HCT116 (cell line): ENCODE results near the gene ACLY. TPM values are rescaled to one million over a fixed set of nuclear protein-coding genes. Genes with fewer than 3 reads are reported as not detected.

Experiments used
- ATAC-seq: fragments of 200-7000 bp; cut with Tn5 transposase; 2 replicates; pipeline ENCODE4 v1.9.1; 2020; ENCODE audit warnings: mild to moderate bottlenecking, moderate library complexity
- BruUV-seq: library from RNA; stranded (reverse); fragments of 400-500 nt; replicated peaks from 2 replicates; lab custom pipeline; 2021; lab: Mats Ljungman, UMichigan
- CTCF ChIA-PET: fragments of 300-600 bp; sonication (Branson Sonifier 250); formaldehyde crosslinking; loops from one replicate; lab custom pipeline; 2021; ENCODE audit warnings: antibody characterized with exemption; lab: Charles Lee
- POLR2A ChIA-PET: fragments of 300-600, 350-600 bp; sonication (Branson Sonifier 250); formaldehyde crosslinking; loops from one replicate; lab custom pipeline; 2021; ENCODE audit warnings: antibody characterized with exemption; lab: Charles Lee
- RAD21 ChIA-PET, 2 experiments: fragments of 300-600 bp; sonication (Branson Sonifier 250); formaldehyde crosslinking; loops; one replicate each; lab custom pipeline; 2023; ENCODE audit warnings: low total read pairs in 2 of 2; ENCODE audit not compliant: uncharacterized antibody in 2 of 2, unreplicated experiment in 2 of 2, low non-redundant PET in 1 of 2; lab: Charles Lee
- DNase-seq: peaks from one replicate; pipeline ENCODE4 v3.0.0-alpha.2; 2010; ENCODE audit warnings: low read depth, low spot score
- H2AFZ ChIP-seq: fragments of 200-600 bp; shearing (Covaris generic), sonication (generic); 2 replicates; pipeline ENCODE4 v1.6.1; 2017; ENCODE audit warnings: low read depth, mixed run types, mixed read lengths, antibody characterized with exemption, low read length; ENCODE audit not compliant: poor library complexity, severe bottlenecking
- H3K27ac ChIP-seq: 2 replicates; pipeline ENCODE4 v1.5.1; 2012; ENCODE audit warnings: low read depth, low read length
- H3K27me3 ChIP-seq: fragments of 200-600 bp; sonication (generic); 2 replicates; pipeline ENCODE4 v1.6.1; 2016; ENCODE audit warnings: mixed run types, low read length, mixed read lengths; ENCODE audit not compliant: insufficient read depth
- H3K36me3 ChIP-seq, 2 experiments: fragments of 200-500 bp in 1 of 2; fragments of 200-600 bp in 1 of 2; sonication (Bioruptor generic) in 1 of 2; sonication (generic) in 1 of 2; 2 replicates each; pipeline versions ENCODE4 v1.5.1 to v1.6.1; 2014 to 2016; ENCODE audit warnings: low read length in 2 of 2, inconsistent platforms in 1 of 2, mixed read lengths in 1 of 2, mixed run types in 1 of 2; ENCODE audit not compliant: insufficient read depth in 2 of 2, control insufficient read depth in 1 of 2
- H3K4me1 ChIP-seq, 2 experiments: fragments of 200-600 bp in 1 of 2; sonication (generic) in 1 of 2; 2 replicates each; pipeline versions ENCODE4 v1.5.1 to v1.6.1; 2012 to 2017; ENCODE audit warnings: low read length in 2 of 2, inconsistent platforms in 1 of 2, mild to moderate bottlenecking in 1 of 2, mixed read lengths in 1 of 2, mixed run types in 1 of 2, moderate library complexity in 1 of 2; ENCODE audit not compliant: insufficient read depth in 2 of 2, control insufficient read depth in 1 of 2
- H3K4me2 ChIP-seq: fragments of 200-600 bp; sonication (generic); 2 replicates; pipeline ENCODE4 v1.6.1; 2017; ENCODE audit warnings: mixed run types, low read length, mixed read lengths
- H3K4me3 ChIP-seq, 2 experiments: fragments of 200-600 bp in 1 of 2; sonication (generic) in 1 of 2; replicated peaks in 1 of 2; 2 replicates each; pipeline ENCODE4 v1.5.1; 2011 to 2016; ENCODE audit warnings: low read length in 2 of 2, control low read depth in 1 of 2, low read depth in 1 of 2, mild to moderate bottlenecking in 1 of 2, mixed read lengths in 1 of 2, mixed run types in 1 of 2
- H3K79me2 ChIP-seq: fragments of 200-600 bp; sonication (generic); 2 replicates; pipeline ENCODE4 v1.6.1; 2017; ENCODE audit warnings: mild to moderate bottlenecking, mixed run types, low read length, moderate library complexity, mixed read lengths; ENCODE audit not compliant: insufficient read depth
- H3K9ac ChIP-seq: fragments of 200-600 bp; sonication (generic); 2 replicates; pipeline ENCODE4 v1.6.1; 2016; ENCODE audit warnings: low read length, mixed read lengths
- H3K9me2 ChIP-seq: fragments of 200-600 bp; sonication (generic), shearing (Covaris generic); 2 replicates; pipeline ENCODE4 v1.6.1; 2017; ENCODE audit warnings: mixed run types, mild to moderate bottlenecking, moderate library complexity; ENCODE audit not compliant: insufficient read depth
- H3K9me3 ChIP-seq, 2 experiments: fragments of 200-500 bp in 1 of 2; fragments of 200-600 bp in 1 of 2; sonication (Bioruptor generic) in 1 of 2; sonication (generic) in 1 of 2; 2 replicates each; pipeline ENCODE4 v1.6.1; 2014 to 2017; ENCODE audit warnings: low read length in 2 of 2, mixed read lengths in 2 of 2, inconsistent platforms in 1 of 2, low read depth in 1 of 2, mild to moderate bottlenecking in 1 of 2, mixed run types in 1 of 2, moderate library complexity in 1 of 2; ENCODE audit not compliant: control insufficient read depth in 1 of 2, insufficient read depth in 1 of 2
- H4K20me1 ChIP-seq: fragments of 200-600 bp; sonication (generic), shearing (Covaris generic); 2 replicates; pipeline ENCODE4 v1.6.1; 2017; ENCODE audit warnings: mixed run types, mild to moderate bottlenecking, moderate library complexity; ENCODE audit not compliant: insufficient read depth
- EZH2 ChIP-seq: fragments of 200-600 bp; sonication (generic); IDR thresholded peaks from 2 replicates; pipeline ENCODE4 v1.6.1; 2017; ENCODE audit warnings: antibody characterized with exemption, mixed run types
- JUND ChIP-seq: IDR thresholded peaks from 2 replicates; pipeline ENCODE4 v1.6.1; 2012
- SIN3A ChIP-seq: IDR thresholded peaks from 2 replicates; pipeline ENCODE4 v1.6.1; 2012; ENCODE audit warnings: low read depth
- YY1 ChIP-seq: IDR thresholded peaks from 2 replicates; pipeline ENCODE4 v1.6.1; 2011; ENCODE audit warnings: low read length, low read depth, moderate library complexity, mild to moderate bottlenecking; ENCODE audit not compliant: insufficient replicate concordance; ENCODE audit errors: extremely low read depth
- intact Hi-C: fragments of 100-400 bp; cut with micrococcal nuclease; formaldehyde crosslinking; loops from 2 replicates; pipeline ENCODE4 v1.10.0; 2022
- total RNA-seq: library from RNA; stranded (reverse); gene quantifications from one replicate; pipeline ENCODE4 v1.2.1, GENCODE V29; 2021; ENCODE audit not compliant: unreplicated experiment
- TF ChIP-seq, protein P1 (sequence below): IDR thresholded peaks from 2 replicates; pipeline ENCODE4 v1.6.1; 2011; ENCODE audit warnings: mild to moderate bottlenecking, low read length, moderate library complexity; ENCODE audit not compliant: insufficient replicate concordance; ENCODE audit errors: extremely low read depth
- TF ChIP-seq, protein P2 (sequence below), 3 experiments: fragments of 200-600 bp in 1 of 3; sonication (generic) in 1 of 3; IDR thresholded peaks in 2 of 3; conservative IDR thresholded peaks in 1 of 3; 2 replicates each; pipeline ENCODE4 v1.5.1; 2012 to 2017; ENCODE audit warnings: low read depth in 2 of 3, low read length in 2 of 3, antibody characterized with exemption in 1 of 3, borderline replicate concordance in 1 of 3, control low read depth in 1 of 3, mild to moderate bottlenecking in 1 of 3, mixed read lengths in 1 of 3, mixed run types in 1 of 3, moderate library complexity in 1 of 3; ENCODE audit not compliant: insufficient read depth in 1 of 3

The ACLY gene
- total RNA-seq, 1 experiment from 2014 or later, result 222 TPM

DNA sequence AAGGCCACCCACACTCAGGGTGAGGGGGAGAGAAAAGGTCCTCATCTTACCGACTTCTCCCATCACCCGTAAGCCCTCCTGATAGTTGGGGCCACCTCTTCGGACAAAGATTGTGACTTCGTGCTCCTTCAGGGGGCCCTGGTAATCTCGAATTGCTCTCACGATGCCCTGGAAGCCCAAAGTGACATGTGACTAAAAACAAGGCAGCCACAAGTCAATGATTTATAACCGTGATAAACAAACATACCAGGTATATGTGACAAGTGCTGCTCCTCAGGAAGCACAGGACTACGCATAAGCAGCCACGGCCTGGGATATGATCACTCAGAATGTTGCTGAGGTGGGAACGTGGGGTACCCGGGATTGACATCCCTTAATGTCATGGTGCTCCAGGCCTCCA, 17.1 kb downstream of the ACLY start (continued):
- TF ChIP-seq, protein P1, sequence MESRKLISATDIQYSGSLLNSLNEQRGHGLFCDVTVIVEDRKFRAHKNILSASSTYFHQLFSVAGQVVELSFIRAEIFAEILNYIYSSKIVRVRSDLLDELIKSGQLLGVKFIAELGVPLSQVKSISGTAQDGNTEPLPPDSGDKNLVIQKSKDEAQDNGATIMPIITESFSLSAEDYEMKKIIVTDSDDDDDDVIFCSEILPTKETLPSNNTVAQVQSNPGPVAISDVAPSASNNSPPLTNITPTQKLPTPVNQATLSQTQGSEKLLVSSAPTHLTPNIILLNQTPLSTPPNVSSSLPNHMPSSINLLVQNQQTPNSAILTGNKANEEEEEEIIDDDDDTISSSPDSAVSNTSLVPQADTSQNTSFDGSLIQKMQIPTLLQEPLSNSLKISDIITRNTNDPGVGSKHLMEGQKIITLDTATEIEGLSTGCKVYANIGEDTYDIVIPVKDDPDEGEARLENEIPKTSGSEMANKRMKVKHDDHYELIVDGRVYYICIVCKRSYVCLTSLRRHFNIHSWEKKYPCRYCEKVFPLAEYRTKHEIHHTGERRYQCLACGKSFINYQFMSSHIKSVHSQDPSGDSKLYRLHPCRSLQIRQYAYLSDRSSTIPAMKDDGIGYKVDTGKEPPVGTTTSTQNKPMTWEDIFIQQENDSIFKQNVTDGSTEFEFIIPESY, result no peak
- TF ChIP-seq EZH2, result no peak
- TF ChIP-seq JUND, result no peak
- TF ChIP-seq SIN3A, result no peak
- TF ChIP-seq, all 23 proteins: peak for 0

DNA sequence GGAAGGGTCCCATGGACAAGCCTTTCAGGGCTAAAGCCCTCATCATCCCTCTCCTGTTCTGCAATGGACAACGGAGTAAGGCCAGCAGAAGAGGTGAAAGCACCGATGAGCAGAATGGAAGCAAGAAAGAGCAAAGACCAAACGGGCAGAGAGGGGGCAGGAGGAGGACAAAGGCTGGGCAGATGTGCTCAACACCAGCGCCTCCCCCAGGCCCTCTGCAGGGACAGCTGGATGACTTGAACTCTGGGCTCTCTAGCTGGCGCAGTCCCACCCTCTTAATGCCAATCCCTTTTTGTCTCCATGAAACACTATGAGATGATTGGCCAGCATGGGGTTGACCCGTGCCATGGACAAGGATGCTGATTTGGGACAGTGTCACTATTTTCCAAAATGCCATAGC, 22.0 kb downstream of the ACLY start:
- ChIA-PET CTCF (no interaction called here), RAD21 (no interaction called here), POLR2A (no interaction called here)
- TF ChIP-seq, protein P2, sequence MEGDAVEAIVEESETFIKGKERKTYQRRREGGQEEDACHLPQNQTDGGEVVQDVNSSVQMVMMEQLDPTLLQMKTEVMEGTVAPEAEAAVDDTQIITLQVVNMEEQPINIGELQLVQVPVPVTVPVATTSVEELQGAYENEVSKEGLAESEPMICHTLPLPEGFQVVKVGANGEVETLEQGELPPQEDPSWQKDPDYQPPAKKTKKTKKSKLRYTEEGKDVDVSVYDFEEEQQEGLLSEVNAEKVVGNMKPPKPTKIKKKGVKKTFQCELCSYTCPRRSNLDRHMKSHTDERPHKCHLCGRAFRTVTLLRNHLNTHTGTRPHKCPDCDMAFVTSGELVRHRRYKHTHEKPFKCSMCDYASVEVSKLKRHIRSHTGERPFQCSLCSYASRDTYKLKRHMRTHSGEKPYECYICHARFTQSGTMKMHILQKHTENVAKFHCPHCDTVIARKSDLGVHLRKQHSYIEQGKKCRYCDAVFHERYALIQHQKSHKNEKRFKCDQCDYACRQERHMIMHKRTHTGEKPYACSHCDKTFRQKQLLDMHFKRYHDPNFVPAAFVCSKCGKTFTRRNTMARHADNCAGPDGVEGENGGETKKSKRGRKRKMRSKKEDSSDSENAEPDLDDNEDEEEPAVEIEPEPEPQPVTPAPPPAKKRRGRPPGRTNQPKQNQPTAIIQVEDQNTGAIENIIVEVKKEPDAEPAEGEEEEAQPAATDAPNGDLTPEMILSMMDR (IDR thresholded peaks at IDR 0.05 in 2 of 3, conservative IDR thresholded peaks at IDR 0.05 in 1 of 3; ENCODE audit: borderline replicate concordance in 1 of 3, insufficient read depth in 1 of 3, low read depth in 2 of 3, low read length in 2 of 3), result peak in 1 of 3 experiments; percentile 41; a peak in 2 of 6 replicates
- TF ChIP-seq YY1, result no peak
- DNase-seq (no peak), ATAC-seq (peak; percentile 67)
- H3K9ac ChIP-seq, result no peak overlapping the region
- no peak overlapping the region for H3K4me3 ChIP-seq
- peaks cover 40 to 65% of the 10 kb centered on the region in 2 experiments for H3K36me3 ChIP-seq
- H3K9me2 ChIP-seq, result no peaks in the 10 kb centered on the region
- no peaks in the 10 kb centered on the region; a peak in 1 of 4 replicates for H3K4me1 ChIP-seq
- no peaks in the 10 kb centered on the region for H3K9me3 ChIP-seq
- no peaks in the 10 kb centered on the region for H3K27me3 ChIP-seq
- no peak overlapping the region for H3K4me2 ChIP-seq
- no peak overlapping the region for H3K27ac ChIP-seq
- BruUV-seq, result no TSS peak
- no peak overlapping the region for H2AFZ ChIP-seq
- H4K20me1 ChIP-seq, result no peaks in the 10 kb centered on the region
- intact Hi-C loops, result no loop called here
- no peaks in the 10 kb centered on the region for H3K79me2 ChIP-seq
